NCI-H1436 treated with DMSO at 0.1 percent for 48 hours (cell line): Measurements from ENCODE around the gene CACNA1E.

Experiments used
- DNase-seq: peaks from one replicate; lab custom pipeline; 2025; lab: John Stamatoyannopoulos, UW

CACNA1E gene

DNA sequence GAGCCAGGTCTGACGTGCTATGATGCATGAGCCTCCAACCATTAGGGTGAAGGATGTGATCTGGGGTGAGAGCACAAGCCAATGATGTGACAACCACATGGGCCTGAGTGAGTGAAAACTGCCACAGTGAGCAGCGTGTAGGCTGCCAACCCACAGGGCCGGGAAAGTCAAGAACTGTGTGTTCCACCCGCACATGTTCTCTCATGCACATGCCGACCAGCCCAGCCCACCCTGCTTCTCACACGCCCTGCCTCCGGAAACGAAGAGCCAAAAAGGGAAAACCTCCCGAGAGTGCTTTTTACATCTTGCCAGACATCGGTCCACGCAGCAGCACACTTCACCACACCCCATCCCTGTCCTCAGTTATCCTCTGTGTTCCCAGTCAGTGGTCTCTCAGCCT is 197.0 kb downstream of the CACNA1E start:
- DNase-seq, result no peak

DNA sequence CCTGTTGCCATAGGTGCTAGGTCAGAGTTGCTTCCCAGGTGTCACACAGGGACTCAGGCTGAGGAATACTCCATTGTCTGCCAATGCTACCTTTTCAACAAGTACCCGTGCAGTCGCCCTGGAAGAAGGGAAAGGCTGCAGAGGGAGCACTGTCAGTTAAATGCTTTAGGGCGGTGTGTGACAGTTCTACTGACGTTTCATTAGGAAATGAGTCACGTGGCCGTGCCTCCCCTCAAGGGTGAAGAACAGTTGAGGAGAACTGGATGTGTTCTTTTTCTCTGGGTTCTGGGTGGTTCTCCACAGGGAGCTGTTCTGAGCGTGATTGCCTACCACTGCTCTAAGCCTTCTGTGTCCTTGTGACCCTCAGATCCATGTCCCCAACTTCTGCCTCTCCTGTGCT is 197.6 kb downstream of the CACNA1E start:
- no peak for DNase-seq

- no peak for DNase-seq
Measured at GRCh38 chr1:181685211-181685610, 201.9 kb downstream of the CACNA1E start.

GRCh38 chr1:181701891-181702290 is 218.6 kb downstream of the CACNA1E start:
- no peak for DNase-seq

- no peak for DNase-seq
Measured at GRCh38 chr1:181704546-181704945, 221.2 kb downstream of the CACNA1E start.

GRCh38 chr1:181711820-181712219 is 228.5 kb downstream of the CACNA1E start:
- DNase-seq, result no peak

GRCh38 chr1:181712711-181713110 is 229.4 kb downstream of the CACNA1E start:
- DNase-seq, result no peak

- no peak for DNase-seq
Measured at GRCh38 chr1:181714428-181714827, 231.1 kb downstream of the CACNA1E start.

- no peak for DNase-seq
Measured at GRCh38 chr1:181718034-181718433, 234.7 kb downstream of the CACNA1E start.

- no peak for DNase-seq
Measured at GRCh38 chr1:181726320-181727012, 243.1 kb downstream of the CACNA1E start.

DNA sequence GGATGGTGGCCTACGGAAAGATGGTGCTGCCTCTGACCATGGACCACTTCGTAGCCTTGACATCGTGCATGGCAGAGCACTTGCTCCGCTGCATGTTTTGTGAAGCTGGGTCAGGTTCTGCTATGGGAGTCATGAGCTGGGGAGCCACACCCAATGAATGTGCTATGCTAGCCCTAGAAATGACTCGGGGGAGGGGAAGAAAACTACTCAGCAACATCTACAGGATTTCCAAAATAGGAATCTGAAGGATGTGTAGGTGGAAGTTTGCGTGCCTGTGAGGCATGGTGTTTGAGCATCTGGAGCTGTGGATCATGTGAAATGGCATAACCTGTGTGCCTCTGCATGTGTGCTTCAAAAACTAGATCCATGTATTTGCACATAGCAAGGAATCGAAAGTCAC is 247.3 kb downstream of the CACNA1E start:
- DNase-seq, result no peak

DNA sequence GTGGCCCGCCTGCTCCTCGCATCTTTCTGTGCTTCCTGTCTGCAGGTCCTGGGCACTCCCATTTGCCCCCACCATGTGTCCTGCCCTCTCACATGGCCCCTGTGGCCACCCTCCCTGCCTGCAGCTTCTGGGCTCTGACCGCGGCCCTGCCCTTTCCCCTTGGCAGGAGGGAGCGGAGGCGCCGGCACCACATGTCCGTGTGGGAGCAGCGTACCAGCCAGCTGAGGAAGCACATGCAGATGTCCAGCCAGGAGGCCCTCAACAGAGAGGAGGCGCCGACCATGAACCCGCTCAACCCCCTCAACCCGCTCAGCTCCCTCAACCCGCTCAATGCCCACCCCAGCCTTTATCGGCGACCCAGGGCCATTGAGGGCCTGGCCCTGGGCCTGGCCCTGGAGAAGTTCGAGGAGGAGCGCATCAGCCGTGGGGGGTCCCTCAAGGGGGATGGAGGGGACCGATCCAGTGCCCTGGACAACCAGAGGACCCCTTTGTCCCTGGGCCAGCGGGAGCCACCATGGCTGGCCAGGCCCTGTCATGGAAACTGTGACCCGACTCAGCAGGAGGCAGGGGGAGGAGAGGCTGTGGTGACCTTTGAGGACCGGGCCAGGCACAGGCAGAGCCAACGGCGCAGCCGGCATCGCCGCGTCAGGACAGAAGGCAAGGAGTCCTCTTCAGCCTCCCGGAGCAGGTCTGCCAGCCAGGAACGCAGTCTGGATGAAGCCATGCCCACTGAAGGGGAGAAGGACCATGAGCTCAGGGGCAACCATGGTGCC is 249.1 kb downstream of the CACNA1E start:
- DNase-seq, result no peak

DNA sequence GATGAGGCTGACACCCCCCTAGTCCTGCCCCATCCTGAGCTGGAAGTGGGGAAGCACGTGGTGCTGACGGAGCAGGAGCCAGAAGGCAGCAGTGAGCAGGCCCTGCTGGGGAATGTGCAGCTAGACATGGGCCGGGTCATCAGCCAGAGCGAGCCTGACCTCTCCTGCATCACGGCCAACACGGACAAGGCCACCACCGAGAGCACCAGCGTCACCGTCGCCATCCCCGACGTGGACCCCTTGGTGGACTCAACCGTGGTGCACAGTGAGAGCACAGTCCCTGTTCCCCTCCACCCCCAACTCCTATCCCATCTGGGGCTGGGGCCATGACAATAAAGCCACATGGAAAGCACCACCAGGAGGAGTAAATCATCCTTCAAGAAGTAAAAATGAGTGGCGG is 250.2 kb downstream of the CACNA1E start:
- no peak for DNase-seq

- DNase-seq, result no peak
Measured at GRCh38 chr1:181737056-181737455, 253.7 kb downstream of the CACNA1E start.

GRCh38 chr1:181739214-181739613 is 255.9 kb downstream of the CACNA1E start:
- no peak for DNase-seq

DNA sequence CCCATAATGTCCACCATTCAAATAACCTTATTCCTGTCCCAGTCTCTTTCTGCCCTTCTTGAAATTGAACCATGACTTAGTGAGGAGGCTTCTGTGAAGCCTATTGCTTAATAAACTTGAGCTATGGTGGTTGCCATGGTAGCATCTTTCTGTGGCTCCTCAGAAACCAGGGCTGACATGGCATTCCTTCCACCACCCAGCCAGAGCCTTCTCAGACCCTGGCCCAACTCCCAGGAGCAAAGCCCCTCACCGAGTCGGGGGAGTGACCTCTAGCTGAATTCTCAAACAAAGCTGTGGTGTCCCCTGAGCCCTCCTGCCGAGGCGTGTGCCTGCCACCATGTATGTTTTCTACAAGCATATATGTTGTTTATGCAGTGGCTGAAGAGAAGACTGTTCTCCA is 259.1 kb downstream of the CACNA1E start:
- no peak for DNase-seq

- no peak for DNase-seq
Measured at GRCh38 chr1:181743878-181744312, 260.6 kb downstream of the CACNA1E start.

- no peak for DNase-seq
Measured at GRCh38 chr1:181746224-181746623, 262.9 kb downstream of the CACNA1E start.

DNA sequence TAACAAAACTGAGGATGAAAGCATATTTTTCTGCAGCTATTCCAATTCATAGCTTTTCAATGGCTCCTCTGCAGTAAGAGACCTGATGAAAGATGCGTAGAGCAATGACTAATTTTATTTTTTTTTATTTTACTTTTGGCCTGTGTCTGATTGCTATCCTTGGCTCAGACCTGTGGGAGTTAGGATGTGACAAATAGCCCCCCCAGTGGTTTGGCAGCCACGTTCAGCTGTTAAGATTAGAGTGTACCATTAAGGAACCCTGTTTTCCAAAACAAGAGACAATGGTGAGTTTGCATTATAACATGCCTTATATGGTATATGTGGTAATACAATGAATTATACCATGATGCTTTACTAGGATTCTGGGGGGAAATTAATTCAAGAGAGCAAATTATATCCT is 264.7 kb downstream of the CACNA1E start:
- no peak for DNase-seq

GRCh38 chr1:181754103-181754502 is 270.8 kb downstream of the CACNA1E start:
- DNase-seq, result no peak

- no peak for DNase-seq
Measured at GRCh38 chr1:181759481-181759880, 276.2 kb downstream of the CACNA1E start.

- DNase-seq, result no peak
Measured at GRCh38 chr1:181763736-181764135, 280.4 kb downstream of the CACNA1E start.

DNA sequence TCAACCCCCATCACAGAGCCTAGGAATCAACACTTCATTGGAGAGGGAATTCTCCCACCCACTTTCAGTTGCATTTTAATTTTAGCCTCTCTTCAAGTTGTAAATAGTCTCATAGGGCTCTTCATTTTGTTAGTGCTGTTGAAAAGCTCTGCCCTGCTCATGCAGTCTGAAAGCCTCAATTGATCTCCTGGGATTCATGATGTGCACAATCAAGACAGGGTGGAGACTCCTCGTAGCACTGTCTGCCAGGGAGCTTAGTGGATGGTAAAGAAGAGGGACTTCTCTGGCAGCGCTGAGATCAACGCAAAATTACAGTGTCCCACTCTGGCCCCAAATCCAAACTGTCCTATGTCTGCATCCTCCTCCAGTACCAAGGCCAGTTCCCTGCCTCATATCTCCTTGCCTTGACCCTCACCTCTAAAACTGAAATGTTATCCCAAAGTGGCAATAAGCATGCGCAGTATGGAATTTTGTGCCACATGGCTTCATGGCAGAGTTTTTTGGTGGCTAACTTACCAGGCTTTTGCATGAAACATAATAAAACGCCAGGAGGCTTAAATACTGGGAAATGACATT is 282.2 kb downstream of the CACNA1E start:
- DNase-seq, result no peak
